ENCODE results near the gene LRRC14B. TPM values are rescaled to one million over a fixed set of nuclear protein-coding genes. Genes with fewer than 3 reads are reported as not detected.
"Not testable (repeated sequence)": the region's sequence is repeated elsewhere in the genome, so short reads cannot be mapped to it uniquely, and the experiment has no call there.

Gene LRRC14B
- total RNA-seq, 1 donor from 2014 or later: not detected

- not testable (repeated sequence) for ATAC-seq
These were observed 52.5 kb downstream of the LRRC14B start for GRCh38 chr5:243683-244367.

- ATAC-seq: not testable (repeated sequence)
These were observed 54.4 kb downstream of the LRRC14B start for GRCh38 chr5:245717-246116.

Other genes with a start within 250 kb of the LRRC14B start
- gene PLEKHG4B, start 99.3 kb upstream of the LRRC14B start, total RNA-seq: 0.36 TPM
- 1.6 TPM for gene CCDC127, start 26.7 kb downstream of the LRRC14B start, total RNA-seq
- 53.6 TPM for gene SDHA, start 26.8 kb downstream of the LRRC14B start, total RNA-seq
- gene PDCD6, start 80.2 kb downstream of the LRRC14B start, total RNA-seq: 96.8 TPM
- gene AHRR, start 130.2 kb downstream of the LRRC14B start, total RNA-seq: 1.1 TPM

Data from esophagus mucosa (tissue), 1 donor.